HG02763 (cell line): ENCODE data around the gene IL11RA.

Source experiments
- ATAC-seq: cut with Tn5 transposase; IDR thresholded peaks from one replicate; pipeline ENCODE4 v1.9.1; 2021; ENCODE audit warnings: mild to moderate bottlenecking, moderate library complexity; ENCODE audit not compliant: unreplicated experiment

IL11RA gene

GRCh38 chr9:34684816-34685215 is 32.8 kb downstream of the IL11RA start:
- ATAC-seq: no peak

DNA sequence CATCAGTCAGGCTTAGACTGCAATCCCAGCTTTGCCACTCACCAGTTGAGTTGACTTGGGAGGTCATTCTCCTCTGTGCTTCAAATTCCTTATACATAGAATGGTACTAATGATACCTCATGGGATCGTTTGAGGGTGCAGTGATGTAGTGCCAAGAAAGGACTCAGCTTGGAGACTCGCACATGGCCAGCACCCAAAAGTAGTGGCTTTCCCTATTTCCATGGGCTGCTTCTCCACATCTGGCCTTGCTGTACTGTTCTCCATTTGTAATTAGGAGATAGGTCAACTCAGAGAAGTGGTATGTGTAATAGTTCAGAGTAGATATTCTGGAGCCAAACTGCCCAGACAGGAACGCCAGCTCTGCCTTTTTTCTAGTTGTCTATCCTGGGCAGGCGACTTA is 33.6 kb downstream of the IL11RA start:
- no peak for ATAC-seq

DNA sequence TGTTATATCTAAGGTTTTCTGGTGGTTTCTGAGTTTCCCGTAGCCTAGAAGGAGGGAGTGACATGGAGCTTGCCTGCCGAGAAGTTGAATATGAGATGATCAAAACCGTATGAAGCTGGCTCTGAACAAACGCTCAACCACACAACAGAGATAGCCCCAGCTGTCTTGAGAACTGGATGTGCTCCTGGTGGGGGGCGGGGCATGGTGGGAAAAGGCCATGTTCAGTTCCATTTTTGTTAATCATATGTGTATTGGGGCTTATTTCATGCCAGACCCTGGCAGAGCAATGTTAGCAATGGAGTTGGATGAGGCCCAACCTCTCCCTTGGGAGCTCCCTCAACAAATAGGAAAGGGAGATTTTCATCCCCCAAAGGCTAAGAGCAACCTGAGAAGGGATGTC is 34.2 kb downstream of the IL11RA start:
- ATAC-seq: no peak

DNA sequence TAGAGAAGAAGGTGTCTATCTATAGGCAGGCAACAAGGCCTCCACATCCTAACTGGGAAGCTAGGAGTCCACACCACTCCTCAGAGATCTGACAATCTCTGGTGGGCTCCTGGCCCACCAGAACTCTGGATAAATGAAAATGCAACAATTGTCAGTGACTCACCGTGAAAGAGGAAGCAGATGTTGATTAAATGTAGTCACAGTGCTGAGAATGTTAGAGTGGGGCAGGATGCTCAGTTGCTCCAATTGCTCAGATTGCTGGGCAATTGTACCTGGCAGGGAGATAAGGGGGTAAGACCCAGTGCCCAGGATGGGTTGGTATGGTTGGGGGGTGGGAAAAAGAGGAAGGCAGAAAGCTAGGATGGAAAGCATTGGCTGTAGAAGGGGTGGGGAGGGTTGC is 34.7 kb downstream of the IL11RA start:
- ATAC-seq: no peak

- no peak for ATAC-seq
These were observed 35.5 kb downstream of the IL11RA start for GRCh38 chr9:34687276-34688030.

GRCh38 chr9:34688329-34689115 is 36.5 kb downstream of the IL11RA start:
- no peak for ATAC-seq

GRCh38 chr9:34689116-34689470 is 37.1 kb downstream of the IL11RA start:
- ATAC-seq: no peak

DNA sequence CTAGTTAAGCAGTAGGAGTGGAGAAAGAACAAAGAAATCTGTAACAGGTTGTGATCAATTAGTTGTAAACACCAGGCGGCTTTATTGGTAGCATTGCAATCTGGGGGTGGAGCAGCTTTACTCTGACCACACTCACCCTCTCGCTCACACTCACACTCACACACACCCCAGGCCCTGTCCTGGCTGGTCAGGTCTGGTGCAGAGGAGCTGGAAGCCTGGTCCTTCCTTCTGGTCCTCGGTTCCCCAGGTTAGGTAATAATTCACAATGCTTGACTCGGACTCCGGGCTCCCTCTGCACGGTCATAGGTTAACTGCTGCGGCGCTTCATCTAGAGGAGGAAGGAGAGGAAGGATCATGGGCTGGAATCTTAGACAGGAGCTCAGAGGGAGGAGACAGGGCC is 37.5 kb downstream of the IL11RA start:
- ATAC-seq: no peak

GRCh38 chr9:34690983-34691935 is 39.3 kb downstream of the IL11RA start, which contains the start of gene CCL19:
TSS of gene CCL19 (minus strand) at chr9:34691276. CDS start at chr9:34691139, 137 bp downstream.
- no peak for ATAC-seq

DNA sequence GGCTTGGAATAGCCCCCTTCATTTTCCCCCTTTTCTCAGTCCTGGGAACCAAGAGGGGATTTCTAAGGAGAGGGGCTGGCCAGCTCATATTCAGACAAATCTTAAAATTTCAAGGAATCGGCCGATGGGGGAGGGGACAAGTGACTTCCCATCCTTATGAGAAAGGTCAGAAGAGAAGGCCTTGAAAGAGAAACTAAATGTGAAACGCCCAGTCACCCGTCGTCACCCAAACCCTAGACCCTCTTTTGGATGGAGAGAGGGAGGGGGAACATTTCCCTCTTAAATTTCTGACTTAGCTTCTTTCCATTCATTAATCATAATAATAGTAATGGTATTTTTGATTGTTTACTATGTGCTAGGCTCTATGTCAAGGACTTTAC is 39.9 kb downstream of the IL11RA start:
- no peak for ATAC-seq

DNA sequence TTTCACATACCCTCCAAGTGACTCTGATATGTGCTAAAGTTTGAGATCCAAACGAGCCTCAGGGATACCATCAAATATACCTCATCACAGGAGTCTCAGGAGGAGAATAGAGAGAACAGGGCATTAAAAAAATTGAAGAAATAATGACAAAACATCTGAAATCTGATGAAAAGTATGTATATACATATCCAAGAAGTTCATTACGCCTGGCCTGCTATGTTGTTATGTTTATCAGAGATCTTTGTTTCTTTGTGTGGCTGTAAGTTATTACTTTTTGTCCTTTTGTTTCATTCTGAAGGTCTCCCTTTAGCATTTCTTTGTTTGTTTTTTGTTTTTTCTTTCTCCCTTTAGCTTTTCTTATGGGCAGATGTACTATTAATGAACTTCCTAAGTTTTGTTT is 41.6 kb downstream of the IL11RA start:
- ATAC-seq: no peak

GRCh38 chr9:34694811-34695210 is 42.8 kb downstream of the IL11RA start:
- no peak for ATAC-seq

DNA sequence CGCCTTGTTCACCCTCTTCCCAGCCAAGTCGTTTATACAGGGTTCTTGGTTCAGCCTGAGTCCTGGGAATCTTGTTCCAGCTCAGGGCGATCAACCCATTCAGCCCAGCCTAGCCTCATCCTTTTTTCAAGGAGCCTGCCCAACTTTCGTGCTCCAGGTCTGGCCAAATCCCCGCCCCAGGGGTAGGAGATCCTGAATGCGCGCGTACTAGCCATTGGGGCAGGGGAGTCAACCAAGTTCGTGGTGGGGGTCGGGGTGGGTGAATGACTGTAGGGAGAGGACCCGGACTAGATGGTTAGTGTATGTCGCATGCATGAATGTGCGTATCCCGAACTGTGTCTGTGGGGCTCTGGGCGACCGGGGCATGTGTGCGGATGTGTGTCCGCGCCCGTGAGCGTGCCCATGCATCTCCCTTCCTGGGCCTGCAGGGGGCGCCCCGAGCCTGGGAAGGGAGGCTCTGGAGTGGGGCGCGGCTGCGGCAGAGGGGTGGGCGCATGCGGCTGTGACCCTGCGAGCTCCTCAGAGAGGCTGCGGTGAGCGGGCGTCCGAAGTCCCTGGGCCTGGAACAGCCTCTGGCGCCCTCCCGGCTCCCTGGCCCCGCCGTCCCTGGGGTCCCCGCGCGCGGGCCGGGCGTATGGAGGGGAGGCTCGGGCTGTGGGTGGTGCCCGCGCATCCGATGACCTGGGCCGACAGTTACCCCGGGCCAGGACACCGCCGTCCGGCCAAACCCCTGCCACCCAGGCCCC is 49.2 kb downstream of the IL11RA start:
- no peak for ATAC-seq

DNA sequence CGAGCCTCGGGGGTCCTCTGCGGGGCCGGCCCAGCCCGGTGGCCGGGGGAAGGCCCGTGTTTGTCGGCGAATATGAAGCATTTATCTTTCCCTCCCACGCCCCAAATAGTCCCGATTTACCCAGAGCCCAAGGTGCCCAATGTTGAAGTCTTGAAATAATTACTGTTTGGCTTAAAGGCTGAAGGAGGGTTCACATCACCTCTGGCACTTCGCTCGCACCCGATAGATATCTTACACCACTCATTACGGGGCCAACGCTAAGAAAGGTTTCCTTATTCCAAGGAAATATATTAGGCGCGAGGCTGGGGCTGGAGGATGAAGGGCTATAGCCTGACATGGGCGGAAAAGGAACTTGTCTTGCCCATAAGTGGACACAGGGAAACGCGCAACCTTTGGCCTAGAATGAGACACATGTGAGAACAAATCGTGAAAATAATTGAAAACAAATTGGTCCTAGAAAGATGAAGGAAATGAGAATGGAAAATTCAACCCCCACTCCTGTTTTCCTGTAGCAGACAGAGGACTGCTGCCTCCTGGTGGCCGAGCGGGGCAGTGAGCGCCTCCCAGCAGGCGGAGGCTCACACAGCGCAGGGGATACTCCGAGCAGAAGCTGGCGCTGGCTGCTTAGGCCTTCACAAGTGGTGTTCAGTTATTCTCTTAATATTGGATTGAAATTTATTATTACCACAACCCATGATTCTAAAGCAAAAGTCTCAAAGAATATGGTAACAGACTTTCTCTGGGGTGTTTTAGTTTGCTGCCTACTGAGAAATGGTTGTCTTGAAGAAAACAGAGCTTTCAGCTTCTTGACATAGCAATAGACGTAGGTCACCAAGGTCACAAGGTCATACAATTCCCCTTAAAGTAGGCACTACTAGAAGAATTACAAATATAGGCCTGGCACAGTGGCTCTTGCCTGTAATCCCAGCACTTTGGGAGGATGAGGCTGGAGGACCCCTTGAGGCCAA is 50.1 kb downstream of the IL11RA start:
- ATAC-seq: peak; percentile 63

DNA sequence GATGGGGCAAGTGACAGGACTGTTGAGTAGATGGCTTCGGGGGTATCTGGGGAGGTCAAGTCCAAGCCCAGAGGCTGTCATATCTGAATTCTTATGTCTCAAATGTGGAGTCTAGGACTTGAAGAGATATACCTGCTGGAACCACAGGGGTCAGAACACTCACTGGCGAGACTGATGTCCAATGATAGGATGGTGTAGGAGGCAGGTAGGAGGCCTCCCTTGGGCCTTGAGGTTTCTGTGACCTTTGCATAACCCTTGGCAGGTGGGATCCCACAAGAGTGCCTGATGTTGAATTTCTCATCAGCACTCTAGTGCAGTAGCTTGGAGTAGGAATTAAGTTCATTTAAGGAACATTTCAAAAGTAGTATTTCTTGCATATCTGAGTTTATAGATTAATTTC is 55.1 kb downstream of the IL11RA start:
- no peak for ATAC-seq

DNA sequence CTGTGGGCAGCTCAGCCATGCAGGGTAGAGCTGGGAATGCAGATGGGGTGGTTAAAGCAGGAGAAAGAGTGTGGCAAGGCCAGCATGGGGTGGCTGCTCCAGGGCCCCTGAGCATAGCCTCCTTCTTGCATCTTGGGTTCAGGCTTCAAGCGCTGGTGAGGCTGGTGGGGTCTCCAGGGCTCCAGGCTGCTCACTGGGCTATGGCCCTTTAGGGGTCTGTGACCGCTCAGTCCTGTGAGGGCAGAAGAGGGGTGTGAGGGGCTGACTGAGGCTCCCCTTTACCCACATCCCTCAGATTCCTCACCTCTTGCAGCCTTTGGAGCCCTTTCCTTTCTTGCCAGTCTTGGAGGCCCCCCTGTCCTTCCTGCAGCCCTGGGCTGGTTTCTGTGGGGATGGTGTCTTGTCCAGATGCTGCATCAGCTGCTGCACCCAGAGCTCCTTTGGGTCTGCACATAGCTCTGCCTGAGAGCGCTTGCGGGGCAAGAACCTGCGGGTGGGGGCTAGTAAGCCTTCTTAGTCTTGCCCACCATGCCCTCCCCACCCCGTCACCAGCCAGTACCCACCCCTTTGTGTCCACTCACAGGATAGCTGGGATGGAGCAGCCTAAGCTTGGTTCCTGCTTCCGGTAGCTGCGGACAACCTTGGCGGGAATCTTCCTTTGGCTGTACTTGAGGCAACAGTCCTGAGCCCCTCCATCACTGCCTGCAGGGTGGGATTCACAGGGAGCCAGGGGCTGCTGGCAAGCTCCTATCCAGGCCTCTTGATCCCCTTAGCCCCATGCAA is 57.4 kb downstream of the IL11RA start:
- ATAC-seq: no peak

GRCh38 chr9:34710023-34710422 is 58.0 kb downstream of the IL11RA start, which contains the start of gene CCL21:
TSS of gene CCL21 (minus strand) at chr9:34710136. CDS start at chr9:34710066, 70 bp downstream.
- no peak for ATAC-seq
